ENCODE measurements around the gene SMARCA2. TPM values are rescaled to one million over a fixed set of nuclear protein-coding genes. Genes with fewer than 3 reads are reported as not detected.

Gene SMARCA2
- total RNA-seq (100 to 1,000 TPM; 153 to 404 (median 199) TPM), polyA plus RNA-seq (100 to 1,000 TPM; 108 to 270 TPM)
- long read RNA-seq, donor 1, full-length matches to known transcripts, result 27 of 144 reads
- long read RNA-seq, donor 1, partial matches to known transcripts, result 82 of 144 reads
- long read RNA-seq, donor 1, other reads (novel, unspliced or antisense), result 35 of 144 reads
- long read RNA-seq, donor 2, full-length matches to known transcripts, result 11 of 21 reads
- long read RNA-seq, donor 2, partial matches to known transcripts, result 10 of 21 reads
- long read RNA-seq, donor 2, other reads (novel, unspliced or antisense), result 0 of 21 reads
- long read RNA-seq, donor 3, full-length matches to known transcripts, result 11 of 191 reads
- long read RNA-seq, donor 3, partial matches to known transcripts, result 144 of 191 reads
- long read RNA-seq, donor 3, other reads (novel, unspliced or antisense), result 36 of 191 reads

GRCh38 chr9:2014696-2015580 lies at the start of gene SMARCA2:
Gene SMARCA2 (plus strand): TSS chr9:2015347. CDS start chr9:2029023, 13,676 bp downstream.
- H3K4me3 ChIP-seq, result peak within 1 kb of the TSS; percentile 69
- DNase-seq, result peak; percentile 97 to 98 (median 98)
- peak within 1 kb of the TSS; percentile 85 to 98 for H3K27ac ChIP-seq
- peaks cover 2% of the 10 kb centered on the region for H3K4me1 ChIP-seq (ENCODE audit: insufficient read depth)
- 0 to 1% (median 0%) methylated on average over 62 to 71 of the region's 71 CpGs for WGBS, 3 donors
- H3K9me3 ChIP-seq, result no peaks in the 10 kb centered on the region
- H3K27me3 ChIP-seq, result no peaks in the 10 kb centered on the region
- TF ChIP-seq POLR2A (IDR thresholded peaks at IDR 0.05) (peak; percentile 84), EP300 (IDR thresholded peaks at IDR 0.05) (no peak)
- H3K36me3 ChIP-seq, result no peaks in the 10 kb centered on the region
- intact Hi-C loops (cut with DNase I), result loop anchor here in 2 of 4 donors (5.0 to 10.0 kb wide), 3 partner anchors 110 to 822 kb away; no protein-coding TSS in a partner anchor

- WGBS, 3 donors, result 94 to 95% (median 94%) methylated on average over 9 of the region's 9 CpGs
- Histone ChIP-seq H3K4me1 (ENCODE audit: insufficient read depth) (no peaks in the 10 kb centered on the region), H3K9me3 (no peaks in the 10 kb centered on the region), H3K27me3 (no peaks in the 10 kb centered on the region), H3K27ac (no peak overlapping the region), H3K4me3 (no peak overlapping the region), H3K36me3 (no peaks in the 10 kb centered on the region)
- DNase-seq, result no peak
- no peak for TF ChIP-seq CTCF (IDR thresholded peaks at IDR 0.05)
- intact Hi-C loops (cut with DNase I), result no loop called here
Measured at GRCh38 chr9:1966725-1967366, 48.3 kb upstream of the SMARCA2 start.

GRCh38 chr9:1969160-1969559 lies 46.0 kb upstream of the SMARCA2 start:
- H3K27me3 ChIP-seq, result no peaks in the 10 kb centered on the region
- no peaks in the 10 kb centered on the region for H3K36me3 ChIP-seq
- TF ChIP-seq EP300 (IDR thresholded peaks at IDR 0.05) (no peak), POLR2A (IDR thresholded peaks at IDR 0.05) (no peak), CTCF (IDR thresholded peaks at IDR 0.05) (no peak)
- intact Hi-C loops (cut with DNase I), result no loop called here
- no peaks in the 10 kb centered on the region for H3K4me1 ChIP-seq (ENCODE audit: insufficient read depth)
- no peak for DNase-seq
- H3K4me3 ChIP-seq, result no peak overlapping the region
- 47 to 49% (median 48%) methylated on average over 1 of the region's 1 CpG for WGBS, 3 donors
- no peak overlapping the region for H3K27ac ChIP-seq
- H3K9me3 ChIP-seq, result no peaks in the 10 kb centered on the region

DNA sequence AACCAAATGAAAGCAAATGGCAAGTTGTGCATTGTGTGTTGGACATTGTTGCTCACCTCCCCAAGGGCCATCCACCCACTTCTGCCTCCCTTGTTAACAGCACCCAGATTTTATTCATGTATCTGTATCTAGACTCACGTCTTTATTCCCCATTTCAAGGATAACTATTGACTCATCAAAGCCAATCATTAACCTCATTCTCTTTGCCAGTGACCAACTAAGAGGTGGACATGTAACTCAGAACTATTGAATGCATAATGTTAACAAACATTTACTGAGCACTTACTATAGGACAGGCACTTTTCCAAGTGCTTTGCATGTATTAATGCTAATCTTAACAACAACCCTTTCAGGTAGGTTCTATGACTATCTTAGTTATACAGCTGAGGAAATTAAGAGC lies 45.2 kb upstream of the SMARCA2 start:
- 77 to 84% (median 84%) methylated on average over 1 of the region's 1 CpG for WGBS, 3 donors
- H3K4me3 ChIP-seq, result no peak overlapping the region
- no peaks in the 10 kb centered on the region for H3K4me1 ChIP-seq (ENCODE audit: insufficient read depth)
- no peak overlapping the region for H3K27ac ChIP-seq
- TF ChIP-seq EP300 (IDR thresholded peaks at IDR 0.05) (no peak), CTCF (IDR thresholded peaks at IDR 0.05) (no peak), POLR2A (IDR thresholded peaks at IDR 0.05) (no peak)
- H3K36me3 ChIP-seq, result no peaks in the 10 kb centered on the region
- intact Hi-C loops (cut with DNase I), result no loop called here
- H3K27me3 ChIP-seq, result no peaks in the 10 kb centered on the region
- no peaks in the 10 kb centered on the region for H3K9me3 ChIP-seq
- DNase-seq, result no peak
